Stimulated activated CD8-positive, alpha-beta memory T cell treated with anti-CD3 and anti-CD28 coated beads, Interleukin-15, amount 100 ng/mL, for 48 hours (primary cell): Measurements from ENCODE around the gene CD200.

Experiments used
- DNase-seq, 2 donors: peaks; one replicate each; pipeline ENCODE4 v3.0.0-alpha.2; 2020; ENCODE audit warnings: low read depth in 2 of 2

CD200 gene

GRCh38 chr3:112331851-112332250 lies 1.1 kb upstream of the CD200 start:
- no peak for DNase-seq

- DNase-seq = no peak
Measured at GRCh38 chr3:112333381-112334317, 693 bp downstream of the CD200 start.

- no peak for DNase-seq
Measured at GRCh38 chr3:112334691-112335433, 1.9 kb downstream of the CD200 start.

- DNase-seq = no peak
Measured at GRCh38 chr3:112335434-112335781, 2.5 kb downstream of the CD200 start.

GRCh38 chr3:112338021-112338726 lies 5.2 kb downstream of the CD200 start:
- no peak for DNase-seq

GRCh38 chr3:112338727-112339056 lies 5.7 kb downstream of the CD200 start:
- no peak for DNase-seq

GRCh38 chr3:112339134-112339533 lies 6.2 kb downstream of the CD200 start:
- no peak for DNase-seq

- DNase-seq = no peak
Measured at GRCh38 chr3:112339609-112340008, 6.7 kb downstream of the CD200 start.

- no peak for DNase-seq
Measured at GRCh38 chr3:112341386-112341785, 8.4 kb downstream of the CD200 start.

- no peak for DNase-seq
Measured at GRCh38 chr3:112345681-112346080, 12.7 kb downstream of the CD200 start.

- no peak for DNase-seq
Measured at GRCh38 chr3:112346491-112347122, 13.7 kb downstream of the CD200 start.

GRCh38 chr3:112348943-112349342 lies 16.0 kb downstream of the CD200 start:
- DNase-seq = no peak

GRCh38 chr3:112349557-112349956 lies 16.6 kb downstream of the CD200 start:
- DNase-seq = no peak

GRCh38 chr3:112350018-112350810 lies 17.3 kb downstream of the CD200 start:
- DNase-seq = no peak

GRCh38 chr3:112351036-112351435 lies 18.1 kb downstream of the CD200 start:
- no peak for DNase-seq

GRCh38 chr3:112351823-112352222 lies 18.9 kb downstream of the CD200 start:
- no peak for DNase-seq

- DNase-seq = no peak
Measured at GRCh38 chr3:112352720-112353119, 19.8 kb downstream of the CD200 start.

GRCh38 chr3:112353365-112353764 lies 20.4 kb downstream of the CD200 start:
- DNase-seq = no peak

GRCh38 chr3:112354642-112355306 lies 21.8 kb downstream of the CD200 start:
- DNase-seq = no peak

- DNase-seq = no peak
Measured at GRCh38 chr3:112355307-112355687, 22.3 kb downstream of the CD200 start.
